Measurements from ENCODE around the gene OPRPN.

The OPRPN gene, protein sequence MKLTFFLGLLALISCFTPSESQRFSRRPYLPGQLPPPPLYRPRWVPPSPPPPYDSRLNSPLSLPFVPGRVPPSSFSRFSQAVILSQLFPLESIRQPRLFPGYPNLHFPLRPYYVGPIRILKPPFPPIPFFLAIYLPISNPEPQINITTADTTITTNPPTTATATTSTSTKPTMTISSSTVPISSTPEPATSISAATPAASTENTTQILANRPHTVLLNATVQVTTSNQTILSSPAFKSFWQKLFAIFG

GRCh38 chr4:70397580-70397979 lies at the start of gene OPRPN:
OPRPN (plus strand) TSS chr4:70397940; CDS start chr4:70399286, 1,346 bp downstream.
- no peak for DNase-seq

DNA sequence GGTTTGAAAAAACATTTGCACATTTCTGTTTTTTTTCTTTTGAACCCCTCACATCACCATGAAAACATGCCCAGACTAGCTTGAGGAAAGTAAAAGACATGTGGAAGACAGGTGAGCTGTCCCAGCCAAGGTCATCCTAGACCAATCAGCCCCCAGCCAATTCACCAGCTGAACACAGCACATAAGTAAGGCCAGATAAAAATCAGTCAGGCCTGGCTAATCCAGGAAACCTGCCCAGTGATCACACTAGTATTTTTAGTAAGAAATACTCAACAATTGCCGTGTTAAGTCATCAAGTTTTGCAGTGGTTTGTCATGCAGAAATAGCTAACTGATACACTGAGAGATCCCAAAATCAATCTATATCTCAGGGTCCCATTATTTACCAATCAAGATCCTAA lies 41.6 kb upstream of the OPRPN start:
- no peak for DNase-seq

GRCh38 chr4:70359115-70359661 lies 38.6 kb upstream of the OPRPN start:
- no peak for DNase-seq

DNA sequence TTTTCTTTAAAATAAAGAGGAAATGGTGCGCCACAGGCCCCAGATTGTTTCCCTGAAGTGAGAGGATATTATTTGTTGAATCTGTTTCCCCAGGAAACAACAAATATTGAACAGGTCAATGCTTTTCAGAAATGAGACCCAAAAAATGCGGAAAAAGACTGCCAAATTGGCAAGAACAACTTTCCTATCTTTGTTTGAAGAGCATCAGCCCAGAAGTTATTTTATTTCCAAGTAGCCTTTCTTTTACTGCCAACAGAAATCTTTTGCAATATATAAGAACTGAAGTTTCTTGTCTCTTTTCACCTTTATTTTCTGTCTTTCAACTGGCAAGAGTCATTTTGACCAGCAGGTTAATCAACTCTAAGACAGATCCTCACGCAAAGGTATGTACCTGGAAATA lies 37.3 kb upstream of the OPRPN start, which contains the start of gene SMR3A:
Gene SMR3A (plus strand): TSS at position 301 of the 400 bp plus-strand sequence. CDS start 1,356 bp downstream, outside the sequence.
- DNase-seq = no peak

GRCh38 chr4:70364002-70364401 lies 33.7 kb upstream of the OPRPN start:
- no peak for DNase-seq

DNA sequence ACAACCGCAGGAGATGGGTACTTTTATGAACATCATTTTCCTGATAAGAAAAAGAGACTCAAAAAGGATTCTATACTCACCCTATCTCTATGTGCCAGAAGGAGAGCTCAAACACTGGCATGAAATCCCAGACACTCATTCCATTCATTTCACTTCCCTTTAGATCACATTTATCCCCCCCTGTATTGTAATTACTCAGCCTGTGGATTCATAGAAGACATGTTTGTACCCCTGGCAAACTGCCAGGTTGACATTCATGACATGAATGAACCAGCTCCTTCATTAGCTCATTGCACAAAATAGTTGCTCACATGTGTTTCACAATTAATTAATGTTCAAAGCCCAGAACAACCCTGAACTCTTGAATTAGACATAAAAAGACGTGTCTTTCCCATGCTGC lies 32.3 kb upstream of the OPRPN start:
- DNase-seq = no peak

DNA sequence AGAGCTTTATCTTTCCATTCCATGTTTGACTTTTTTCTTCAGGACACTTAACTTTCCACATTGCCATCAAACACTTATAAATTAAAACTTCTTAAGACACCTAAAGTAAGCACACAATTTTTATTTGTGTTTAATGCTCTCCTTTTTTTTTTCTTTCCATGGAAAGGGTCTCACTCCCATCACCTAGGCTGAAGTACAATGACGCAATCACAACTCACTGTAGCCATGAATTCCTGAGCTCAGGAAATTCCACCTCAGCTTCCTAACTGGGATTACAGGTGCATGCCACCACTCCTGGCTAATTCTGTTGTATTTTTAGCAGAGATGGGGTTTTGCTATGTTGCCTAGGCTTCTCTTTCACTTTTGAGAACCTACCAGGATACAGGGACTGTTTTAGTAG lies 29.9 kb upstream of the OPRPN start:
- DNase-seq = no peak

- DNase-seq = no peak
Measured at GRCh38 chr4:70371987-70372386, 25.8 kb upstream of the OPRPN start.

DNA sequence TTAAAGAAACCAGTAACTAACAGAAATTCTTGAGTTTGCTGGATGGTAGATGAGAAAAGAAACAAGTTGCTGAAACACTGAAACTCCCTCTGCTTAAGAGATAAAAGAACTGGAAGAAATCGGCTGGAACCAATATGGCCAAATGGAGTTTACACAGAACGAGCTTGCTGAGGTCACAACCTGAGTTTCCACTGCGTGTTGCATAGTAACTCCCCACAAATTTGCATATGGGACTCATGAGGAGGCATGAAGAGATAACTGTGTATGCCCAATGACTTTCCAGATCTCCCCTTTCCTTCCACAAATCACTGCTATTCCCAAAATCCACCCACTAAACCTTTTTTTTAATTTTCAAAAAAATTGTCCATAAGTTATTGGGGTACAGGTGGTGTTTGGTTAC lies 25.0 kb upstream of the OPRPN start:
- no peak for DNase-seq

DNA sequence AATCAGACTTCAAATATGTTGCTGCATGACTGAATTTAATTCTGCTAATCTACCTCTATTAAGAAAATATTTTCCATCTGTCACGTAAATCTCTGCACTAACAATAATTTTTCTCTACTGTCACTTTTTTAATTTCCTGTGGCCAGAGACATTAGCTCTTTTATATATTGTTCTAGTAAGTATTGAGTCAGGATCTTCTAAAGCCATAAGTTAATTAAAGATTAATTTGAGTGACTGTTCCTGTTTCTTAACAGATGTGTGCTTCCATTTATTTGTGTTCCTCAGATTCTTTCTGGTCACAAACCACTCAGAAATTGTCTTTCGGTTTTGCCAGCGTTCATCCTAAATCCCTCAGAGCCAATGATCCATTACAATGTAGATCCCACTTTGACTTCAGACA lies 17.2 kb upstream of the OPRPN start:
- DNase-seq = no peak

DNA sequence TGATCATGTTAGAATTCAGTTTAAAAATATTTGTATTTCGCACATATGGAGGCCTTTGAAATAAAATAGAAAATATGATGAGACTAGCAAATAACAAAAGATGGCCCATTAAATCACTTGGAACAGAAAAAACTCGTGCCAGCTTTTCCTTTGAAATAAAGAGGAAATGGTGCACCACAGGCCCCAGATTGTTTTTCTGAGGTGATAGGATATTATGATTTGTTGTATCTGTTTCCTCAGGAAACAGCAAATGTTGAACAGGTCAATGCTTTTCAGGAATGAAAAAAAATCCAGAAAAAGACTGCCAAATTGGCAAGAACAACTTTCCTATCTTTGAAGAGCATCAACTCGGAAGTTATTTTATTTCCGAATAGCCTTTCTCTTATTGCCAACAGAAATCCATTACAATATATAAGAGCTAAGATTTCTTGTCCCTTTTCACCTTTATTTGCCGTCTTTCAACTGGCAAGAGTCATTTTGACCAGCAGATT lies 15.0 kb upstream of the OPRPN start, which contains the start of gene SMR3B:
Gene SMR3B (plus strand): TSS at position 441 of the 491 bp plus-strand sequence. CDS start 1,380 bp downstream, outside the sequence.
- no peak for DNase-seq

- DNase-seq = no peak
Measured at GRCh38 chr4:70392057-70392776, 5.5 kb upstream of the OPRPN start.

DNA sequence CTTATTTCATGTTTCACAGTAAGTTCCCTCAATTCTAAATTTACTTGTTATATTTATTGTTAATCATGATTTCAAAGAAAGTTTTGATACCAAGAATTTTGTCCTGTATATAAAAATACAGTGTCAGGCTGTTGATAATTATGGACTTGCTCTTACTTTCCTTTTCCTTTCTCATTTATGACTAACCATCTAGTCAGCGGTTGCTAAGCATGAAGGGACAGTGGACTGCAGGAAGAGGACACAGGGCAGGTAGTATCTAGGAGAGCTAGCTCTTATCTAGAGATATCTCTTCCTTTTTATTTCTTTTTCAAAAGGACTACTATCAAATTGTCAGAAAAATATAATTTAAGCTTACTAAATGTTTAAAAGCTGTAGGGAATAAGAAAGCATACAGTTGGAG lies 1.6 kb downstream of the OPRPN start:
- no peak for DNase-seq

DNA sequence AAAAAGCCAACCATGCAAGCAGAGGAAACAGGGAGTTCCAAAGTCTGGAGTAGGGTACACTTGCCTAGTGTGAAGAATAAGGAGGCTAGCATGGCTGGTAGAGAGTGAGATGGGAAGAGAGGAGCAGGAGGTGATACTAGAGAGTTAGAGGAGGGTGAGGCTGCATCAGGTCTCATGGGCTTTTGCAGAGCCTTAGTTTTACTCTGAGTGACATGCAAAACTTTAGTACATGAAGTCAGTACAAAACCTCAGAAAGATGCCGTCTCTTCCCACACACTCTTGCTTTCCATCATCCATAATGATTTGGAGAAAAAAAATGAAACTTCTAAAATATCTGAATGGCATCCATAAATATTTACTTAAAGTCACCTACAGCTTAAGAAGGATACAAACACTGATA lies 5.0 kb downstream of the OPRPN start:
- DNase-seq = no peak

DNA sequence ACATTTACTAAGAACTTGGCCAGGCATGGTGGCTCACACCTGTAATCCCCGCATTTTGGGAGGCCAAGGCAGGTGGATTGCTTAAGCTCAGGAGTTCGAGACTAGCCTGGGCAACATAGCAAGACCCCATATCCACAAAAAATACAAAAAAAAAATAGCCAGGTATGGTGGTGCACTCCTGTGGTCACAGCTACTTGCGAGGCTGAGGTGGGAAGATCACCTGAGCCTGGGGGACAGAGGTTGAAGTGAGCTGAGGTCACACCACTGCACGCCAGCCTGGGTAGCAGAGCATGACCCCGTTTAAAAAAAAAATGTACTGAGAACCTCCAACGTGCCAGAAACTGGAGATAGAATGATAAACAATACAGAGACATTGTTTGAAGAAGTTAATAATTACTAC lies 8.0 kb downstream of the OPRPN start:
- no peak for DNase-seq

DNA sequence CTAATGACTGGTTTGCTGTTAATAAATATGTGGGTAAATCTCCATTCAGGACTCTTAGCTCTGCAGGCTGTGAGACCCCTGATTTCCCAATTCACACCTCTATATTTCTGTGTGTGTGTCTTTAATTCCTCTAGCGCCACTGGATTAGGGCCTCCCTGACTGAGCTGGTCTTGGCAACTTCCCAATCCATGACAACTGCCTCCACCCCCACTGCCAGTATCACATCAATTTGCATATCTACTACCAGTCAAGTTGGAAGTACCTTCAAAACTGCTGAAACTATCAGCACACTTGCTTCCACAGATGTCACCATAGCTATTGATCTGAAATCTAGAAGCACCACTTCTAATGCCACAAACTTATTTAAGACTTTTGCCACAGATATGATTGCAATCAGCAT lies 27.6 kb downstream of the OPRPN start:
- DNase-seq = no peak

DNA sequence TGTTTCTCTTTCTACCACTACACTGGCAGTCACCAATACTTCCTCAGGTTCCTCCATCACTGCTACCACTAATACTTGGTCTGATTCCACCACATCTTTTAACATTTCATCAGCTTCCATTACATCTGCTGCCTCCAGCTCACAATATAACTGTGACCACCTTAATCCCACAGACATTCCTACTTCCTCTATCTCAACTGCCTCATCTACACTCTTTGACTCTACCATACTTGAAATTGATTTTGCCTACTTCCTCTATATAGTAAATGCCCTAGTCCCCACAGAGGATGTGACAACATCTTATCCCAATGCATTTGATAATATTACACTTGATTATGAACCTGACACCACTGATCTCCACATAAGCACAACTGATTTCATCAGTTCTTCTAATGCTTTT lies 29.0 kb downstream of the OPRPN start:
- no peak for DNase-seq

- no peak for DNase-seq
Measured at GRCh38 chr4:70437197-70437596, 39.5 kb downstream of the OPRPN start.

DNA sequence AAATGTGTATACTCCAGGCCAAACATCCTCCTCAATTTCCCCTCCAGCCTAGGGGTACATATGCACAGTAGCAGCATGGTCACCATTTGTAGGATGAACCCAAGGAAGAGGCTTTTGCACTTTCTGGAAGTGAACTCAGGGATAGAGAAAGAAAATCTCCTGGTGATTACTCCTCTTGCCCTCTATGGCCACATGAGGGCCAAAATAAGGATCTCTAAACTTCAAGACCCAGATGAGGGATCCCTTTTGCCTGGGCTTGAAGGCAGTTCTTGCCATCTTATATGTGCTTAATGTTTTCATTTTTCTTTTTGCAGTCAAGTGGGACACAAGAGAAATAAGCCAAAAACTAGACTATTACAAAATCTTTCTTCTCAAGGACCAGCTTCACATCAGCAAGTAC lies 44.7 kb downstream of the OPRPN start:
- DNase-seq = no peak

DNA sequence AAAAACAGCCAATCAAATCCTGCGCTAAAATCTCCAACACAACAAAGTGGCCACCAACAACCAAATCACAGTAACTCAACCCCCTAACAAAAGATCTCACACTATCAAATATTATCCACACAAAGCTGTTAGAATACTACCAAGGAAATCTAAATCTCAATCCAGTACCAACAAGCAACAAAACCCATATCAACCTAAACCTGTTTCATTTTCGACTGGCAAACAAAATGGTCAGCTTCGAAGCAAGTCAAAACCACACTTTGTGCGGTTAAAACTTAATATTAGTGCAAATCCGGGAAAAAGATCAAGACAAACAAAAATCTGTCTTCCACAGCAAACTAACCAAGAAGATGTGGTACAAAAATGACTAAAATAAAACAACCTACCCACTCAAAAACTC lies 45.6 kb downstream of the OPRPN start:
- DNase-seq = no peak

GRCh38 chr4:70449220-70449619 lies 51.5 kb downstream of the OPRPN start:
- no peak for DNase-seq

GRCh38 chr4:70452946-70453345 lies 55.2 kb downstream of the OPRPN start:
- DNase-seq = no peak
